Kidney (tissue), 14 donors: ENCODE data around the gene IPPK. TPM values are rescaled to one million over a fixed set of nuclear protein-coding genes. Genes with fewer than 3 reads are reported as not detected.

Experiments
- DNase-seq, 5 donors: peaks; one replicate each; pipeline ENCODE4 v3.0.0-alpha.2; 2013 to 2020
- FAIRE-seq: peaks from 2 replicates; lab custom pipeline; 2012; peaks lifted over from hg19 to GRCh38; lab: Jason Lieb, UNC
- H3K27ac ChIP-seq, 2 donors: one replicate each; pipeline ENCODE4 v1.7.0; 2013; ENCODE audit warnings: low read depth in 2 of 2, low read length in 2 of 2, inconsistent platforms in 1 of 2
- H3K27me3 ChIP-seq: one replicate; pipeline ENCODE4 v1.7.1; 2013; ENCODE audit warnings: low read length, inconsistent platforms; ENCODE audit not compliant: control insufficient read depth, insufficient read depth
- H3K36me3 ChIP-seq, 3 donors: one replicate each; pipeline versions ENCODE4 v1.7.0 to v1.7.1; 2013; ENCODE audit warnings: low read length in 3 of 3, control low read depth in 1 of 3, inconsistent platforms in 1 of 3; ENCODE audit not compliant: insufficient read depth in 3 of 3, control insufficient read depth in 2 of 3
- H3K4me1 ChIP-seq, 3 donors: one replicate each; pipeline versions ENCODE4 v1.7.0 to v1.7.1; 2013; ENCODE audit warnings: low read length in 3 of 3, inconsistent platforms in 1 of 3, low read depth in 1 of 3; ENCODE audit not compliant: control insufficient read depth in 2 of 3, insufficient read depth in 2 of 3
- H3K4me3 ChIP-seq, 3 donors: one replicate each; pipeline versions ENCODE4 v1.7.0 to v1.8.1; 2013; ENCODE audit warnings: low read length in 3 of 3, control low read depth in 1 of 3, inconsistent platforms in 1 of 3
- H3K9ac ChIP-seq, 3 donors: one replicate each; pipeline versions ENCODE4 v1.7.0 to v1.7.1; 2013; ENCODE audit warnings: low read length in 3 of 3, control low read depth in 1 of 3, inconsistent platforms in 1 of 3
- H3K9me3 ChIP-seq, 3 donors: one replicate each; pipeline versions ENCODE4 v1.7.0 to v1.7.1; 2013; ENCODE audit warnings: low read length in 3 of 3, control low read depth in 1 of 3, inconsistent platforms in 1 of 3; ENCODE audit not compliant: control insufficient read depth in 2 of 3, insufficient read depth in 1 of 3
- intact Hi-C: fragments of 100-400 bp; cut with DNase I; formaldehyde crosslinking; loops from one replicate; pipeline ENCODE4 v1.11.1; 2022
- polyA plus RNA-seq: library from polyadenylated mRNA; stranded (reverse); fragments of 350-450 nt; fragmentation: Illumina TruSeq; extraction: RNeasy Lipid Tissue Mini Kit (QIAGEN cat#74804); gene quantifications from one replicate; pipeline ENCODE4 v1.2.3, GENCODE V29; 2014; ENCODE audit warnings: low read depth, low replicate concordance; ENCODE audit not compliant: insufficient read depth
- total RNA-seq: library from RNA; stranded (reverse); fragmentation: NEBNext Ultra II Directional; extraction: Animal tissue kit (Norgen Biotek cat#: 25700); gene quantifications from one replicate; pipeline ENCODE4 v1.2.1, GENCODE V29; 2021
- TF ChIP-seq, protein P1 (sequence below): IDR thresholded peaks from 3 replicates; pipeline ENCODE4 v1.5.1; 2012; ENCODE audit warnings: mild to moderate bottlenecking, moderate library complexity, borderline replicate concordance; ENCODE audit not compliant: insufficient read depth; ENCODE audit errors: extremely low read depth
- donor health status: control.
- donor health status: control.
- donor health status: control.
- donor health status: control.
- donor health status: control.
- donor health status: DM: yes; HTN: yes; CAD: no.
- donor health status: Normal renal cell carcinoma (clear cell type).

Gene IPPK
- total and polyA plus RNA-seq, 2 donors from 2014 or later, result 7.3 to 10.2 TPM

DNA sequence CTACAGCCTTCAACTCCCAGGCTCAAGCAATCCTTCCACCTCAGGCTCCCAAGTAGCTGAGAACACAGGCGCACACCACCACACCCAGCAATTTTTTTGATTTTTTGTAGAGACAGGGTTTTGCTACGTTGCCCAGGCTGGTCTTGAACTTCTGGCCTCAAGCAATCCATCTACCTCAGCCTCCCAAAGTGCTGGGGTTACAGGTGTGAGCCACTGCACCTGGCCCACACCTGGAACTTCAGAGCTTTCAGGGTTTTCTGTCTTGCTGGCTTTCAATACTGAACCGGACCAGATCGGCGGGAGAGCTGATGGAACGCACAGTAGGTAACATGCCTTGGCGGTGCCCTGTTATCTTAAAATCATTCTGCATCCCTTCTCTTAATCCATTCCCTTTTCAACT is 30.8 kb downstream of the IPPK start:
- FAIRE-seq, result no peak
- TF ChIP-seq, protein P1, sequence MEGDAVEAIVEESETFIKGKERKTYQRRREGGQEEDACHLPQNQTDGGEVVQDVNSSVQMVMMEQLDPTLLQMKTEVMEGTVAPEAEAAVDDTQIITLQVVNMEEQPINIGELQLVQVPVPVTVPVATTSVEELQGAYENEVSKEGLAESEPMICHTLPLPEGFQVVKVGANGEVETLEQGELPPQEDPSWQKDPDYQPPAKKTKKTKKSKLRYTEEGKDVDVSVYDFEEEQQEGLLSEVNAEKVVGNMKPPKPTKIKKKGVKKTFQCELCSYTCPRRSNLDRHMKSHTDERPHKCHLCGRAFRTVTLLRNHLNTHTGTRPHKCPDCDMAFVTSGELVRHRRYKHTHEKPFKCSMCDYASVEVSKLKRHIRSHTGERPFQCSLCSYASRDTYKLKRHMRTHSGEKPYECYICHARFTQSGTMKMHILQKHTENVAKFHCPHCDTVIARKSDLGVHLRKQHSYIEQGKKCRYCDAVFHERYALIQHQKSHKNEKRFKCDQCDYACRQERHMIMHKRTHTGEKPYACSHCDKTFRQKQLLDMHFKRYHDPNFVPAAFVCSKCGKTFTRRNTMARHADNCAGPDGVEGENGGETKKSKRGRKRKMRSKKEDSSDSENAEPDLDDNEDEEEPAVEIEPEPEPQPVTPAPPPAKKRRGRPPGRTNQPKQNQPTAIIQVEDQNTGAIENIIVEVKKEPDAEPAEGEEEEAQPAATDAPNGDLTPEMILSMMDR, result no peak
- Histone ChIP-seq H3K27ac (no peak overlapping the region), H3K9me3 (no peaks in the 10 kb centered on the region), H3K36me3 (peaks cover 0 to 58% (median 25%) of the 10 kb centered on the region in 3 donors), H3K9ac (no peak overlapping the region), H3K4me3 (no peak overlapping the region), H3K4me1 (peaks cover 0 to 3% (median 0%) of the 10 kb centered on the region in 3 donors), H3K27me3 (no peaks in the 10 kb centered on the region)
- DNase-seq, result no peak
- intact Hi-C loops, result loop anchor here (10.0 kb wide), 2 partner anchors 304 to 504 kb away; no protein-coding TSS in a partner anchor

DNA sequence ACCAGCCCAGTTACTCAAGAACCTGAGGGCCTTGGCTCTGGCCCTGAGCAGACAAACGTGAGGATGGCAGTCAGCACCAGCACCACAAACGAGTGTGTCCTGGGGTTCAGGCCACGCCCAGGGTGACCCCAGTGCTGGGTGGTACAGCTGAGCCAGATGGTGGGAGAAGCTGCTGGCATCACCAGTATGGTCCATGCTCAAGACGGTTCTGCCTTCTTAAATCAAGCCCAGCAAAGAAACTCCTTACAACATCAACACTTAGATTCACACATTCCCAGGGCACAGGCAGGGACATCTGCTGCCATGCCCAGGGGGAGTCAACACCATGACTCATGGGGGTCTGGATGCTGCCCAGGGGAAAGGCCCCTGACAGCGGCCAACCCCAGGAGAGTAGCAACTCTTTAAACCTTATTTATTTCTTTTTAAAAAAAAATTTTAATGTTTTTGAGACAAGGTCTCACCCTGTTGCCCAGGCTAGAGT is 31.3 kb downstream of the IPPK start:
- Histone ChIP-seq H3K4me1 (peaks cover 0 to 3% (median 0%) of the 10 kb centered on the region in 3 donors), H3K36me3 (peaks cover 0 to 59% (median 21%) of the 10 kb centered on the region in 3 donors), H3K27ac (no peak overlapping the region), H3K9me3 (no peaks in the 10 kb centered on the region), H3K4me3 (no peak overlapping the region), H3K9ac (no peak overlapping the region), H3K27me3 (no peaks in the 10 kb centered on the region)
- intact Hi-C loops, result loop anchor here (10.0 kb wide), 2 partner anchors 304 to 504 kb away; no protein-coding TSS in a partner anchor
- no peak for FAIRE-seq
- TF ChIP-seq, protein P1, result no peak
- no peak for DNase-seq

DNA sequence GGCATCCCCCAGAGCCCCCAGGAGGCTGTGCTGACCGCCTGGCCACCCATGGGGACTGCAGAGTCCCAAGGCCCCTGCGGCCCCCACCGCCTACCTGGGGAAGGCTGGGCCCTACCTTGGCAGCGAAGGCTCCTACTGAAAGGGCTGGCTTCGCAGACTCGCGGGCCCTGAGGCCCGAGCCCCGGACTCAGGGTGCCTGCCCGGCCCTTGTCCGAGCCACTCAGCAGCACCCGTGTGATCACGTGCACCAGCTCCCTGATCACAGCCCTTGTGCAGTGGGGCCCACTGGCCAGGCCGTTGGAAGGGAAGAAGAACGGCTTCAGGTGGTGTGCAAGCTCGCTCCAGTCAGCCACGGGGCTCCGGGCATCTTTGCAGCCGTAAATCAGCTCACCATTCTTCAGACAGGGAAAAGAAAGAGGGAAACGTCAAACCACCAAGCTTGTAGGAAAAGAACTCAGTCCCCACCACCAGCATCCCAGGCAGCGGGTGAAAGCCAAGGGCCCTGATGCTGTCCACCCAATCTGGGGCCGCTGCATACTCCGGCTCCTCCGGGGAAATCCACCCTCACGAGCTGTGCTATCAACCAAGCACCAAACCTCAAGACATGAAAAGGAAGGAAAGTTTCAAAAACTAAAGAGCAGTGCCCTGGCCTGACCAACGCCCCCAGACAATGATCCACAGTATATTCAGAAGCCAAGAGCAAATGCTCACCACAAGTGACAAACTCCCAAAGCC is 31.9 kb downstream of the IPPK start:
- FAIRE-seq (no peak), DNase-seq (no peak)
- intact Hi-C loops, result loop anchor here (10.0 kb wide), 2 partner anchors 303 to 503 kb away; no protein-coding TSS in a partner anchor
- no peaks in the 10 kb centered on the region for H3K9me3 ChIP-seq
- H3K9ac ChIP-seq, result no peak overlapping the region
- no peak overlapping the region for H3K27ac ChIP-seq
- TF ChIP-seq, protein P1, result no peak
- peaks cover 0 to 3% (median 0%) of the 10 kb centered on the region in 3 donors for H3K4me1 ChIP-seq
- H3K4me3 ChIP-seq, result no peak overlapping the region
- H3K27me3 ChIP-seq, result no peaks in the 10 kb centered on the region
- H3K36me3 ChIP-seq, result peaks cover 0 to 58% (median 21%) of the 10 kb centered on the region in 3 donors
